Body of pancreas (tissue), 4 donors: Measurements from ENCODE around the gene FAM240A. TPM values are rescaled to one million over a fixed set of nuclear protein-coding genes. Genes with fewer than 3 reads are reported as not detected.
A peak's percentile ranks its signal among the peaks of the same experiment; 100 is the strongest.

ENCODE experiments used
- ATAC-seq: fragments of 150-250 bp; one replicate; pipeline ENCODE4 v1.9.1; 2016
- DNase-seq, 4 donors: peaks; one replicate each; pipeline ENCODE4 v3.0.0-alpha.2; 2019
- H3K27ac ChIP-seq, 4 donors: fragments of 200-600 bp; sonication (generic); 1 replicate in 3 of 4; 2 replicates in 1 of 4; pipeline versions ENCODE4 v1.5.1 to v1.6.1; 2016 to 2019; ENCODE audit warnings: mild to moderate bottlenecking in 1 of 4, mixed read lengths in 1 of 4, moderate library complexity in 1 of 4
- H3K27me3 ChIP-seq, 2 donors: fragments of 200-600 bp; sonication (generic); one replicate each; pipeline ENCODE4 v1.6.0; 2016; ENCODE audit warnings: mild to moderate bottlenecking in 1 of 2
- H3K36me3 ChIP-seq, 2 donors: fragments of 200-600 bp; sonication (generic); replicated peaks in 1 of 2; 2 replicates each; pipeline ENCODE4 v1.5.1; 2016; ENCODE audit warnings: low read depth in 2 of 2; ENCODE audit not compliant: insufficient read depth in 1 of 2
- H3K4me1 ChIP-seq: fragments of 200-600 bp; sonication (generic); one replicate; pipeline ENCODE4 v1.6.0; 2016
- H3K4me3 ChIP-seq, 2 donors: fragments of 200-600 bp; sonication (generic); 1 replicate in 1 of 2; 2 replicates in 1 of 2; pipeline ENCODE4 v1.5.1; 2016 to 2019
- H3K9me3 ChIP-seq, 3 donors: fragments of 200-600 bp; sonication (generic); 1 replicate in 2 of 3; 2 replicates in 1 of 3; pipeline ENCODE4 v1.5.1; 2016
- CTCF ChIP-seq, 7 experiments: fragments of 450-650 bp in 4 of 7; fragments of 200-600 bp in 3 of 7; sonication (generic) in 3 of 7; IDR thresholded peaks; one replicate each; pipeline ENCODE4 v1.5.1; 2016 to 2019; ENCODE audit warnings: antibody characterized with exemption in 7 of 7
- POLR2A ChIP-seq, 3 donors: fragments of 450-650 bp; IDR thresholded peaks; one replicate each; pipeline ENCODE4 v1.6.1; 2016; ENCODE audit warnings: antibody characterized with exemption in 3 of 3, mild to moderate bottlenecking in 2 of 3
- WGBS, 2 donors: methylation state at CpG; one replicate each; pipeline ENCODE4 v1.1.5; 2017; 5-methylcytosine and 5-hydroxymethylcytosine counted together
- intact Hi-C: fragments of 100-400 bp; cut with DNase I; formaldehyde crosslinking; loops from one replicate; pipeline ENCODE4 v1.15.1; 2023
- total RNA-seq, 2 donors: library from RNA; depleted of rRNA; stranded (reverse); fragments of >200 nt; gene quantifications; one replicate each; pipeline ENCODE4 v1.1.0, GENCODE V29; 2016

Gene FAM240A
- total RNA-seq, 2 donors from 2014 or later, result not detected

GRCh38 chr3:46670000-46670890 is 57.9 kb downstream of the FAM240A start:
- DNase-seq, result peak in 3 of 4 donors; percentile 1 to 3 (median 2)
- no peak for ATAC-seq
- no peaks in the 10 kb centered on the region for H3K36me3 ChIP-seq
- no peak overlapping the region for H3K4me3 ChIP-seq
- no peaks in the 10 kb centered on the region for H3K9me3 ChIP-seq
- TF ChIP-seq POLR2A (IDR thresholded peaks at IDR 0.05) (no peak), CTCF (IDR thresholded peaks at IDR 0.05) (no peak)
- H3K27me3 ChIP-seq, result no peaks in the 10 kb centered on the region
- intact Hi-C loops, result no loop called here
- WGBS, 2 donors, result 81 to 82% methylated on average over 12 to 17 of the region's 17 CpGs
- H3K27ac ChIP-seq, result no peak overlapping the region
- peaks cover 15% of the 10 kb centered on the region for H3K4me1 ChIP-seq

GRCh38 chr3:46670891-46671427 is 58.6 kb downstream of the FAM240A start:
- peak in 3 of 4 donors; percentile 1 to 8 (median 7) for DNase-seq
- 100% methylated on average over 4 of the region's 4 CpGs for WGBS, 2 donors

GRCh38 chr3:46671541-46672348 is 59.4 kb downstream of the FAM240A start:
- DNase-seq (peak; percentile 1 to 11 (median 6)), ATAC-seq (no peak)
- Histone ChIP-seq H3K27me3 (no peaks in the 10 kb centered on the region), H3K27ac (no peak overlapping the region), H3K9me3 (no peaks in the 10 kb centered on the region), H3K4me3 (no peak overlapping the region), H3K4me1 (peaks cover 3% of the 10 kb centered on the region), H3K36me3 (no peaks in the 10 kb centered on the region)
- WGBS, 2 donors, result 85 to 96% methylated on average over 18 to 20 of the region's 25 CpGs
- intact Hi-C loops, result no loop called here
- TF ChIP-seq POLR2A (IDR thresholded peaks at IDR 0.05), result no peak
- no peak for TF ChIP-seq CTCF (IDR thresholded peaks at IDR 0.05)

More at GRCh38 chr3:46670891-46671427, 58.6 kb downstream of the FAM240A start:
- Histone ChIP-seq H3K4me1 (peaks cover 11% of the 10 kb centered on the region), H3K27me3 (no peaks in the 10 kb centered on the region), H3K4me3 (no peak overlapping the region), H3K27ac (no peak overlapping the region), H3K36me3 (no peaks in the 10 kb centered on the region), H3K9me3 (no peaks in the 10 kb centered on the region)
- no peak for TF ChIP-seq POLR2A (IDR thresholded peaks at IDR 0.05)
- no peak for TF ChIP-seq CTCF (IDR thresholded peaks at IDR 0.05)
- intact Hi-C loops, result no loop called here
- ATAC-seq, result no peak

GRCh38 chr3:46672349-46672695 is 60.0 kb downstream of the FAM240A start:
- Histone ChIP-seq H3K36me3 (no peaks in the 10 kb centered on the region), H3K9me3 (no peaks in the 10 kb centered on the region), H3K4me1 (no peaks in the 10 kb centered on the region), H3K27me3 (no peaks in the 10 kb centered on the region), H3K27ac (no peak overlapping the region), H3K4me3 (no peak overlapping the region)
- WGBS, 2 donors, result 89 to 92% methylated on average over 6 of the region's 6 CpGs
- no peak for ATAC-seq
- TF ChIP-seq POLR2A (IDR thresholded peaks at IDR 0.05), result no peak
- peak in 2 of 4 donors; percentile 0 to 7 for DNase-seq
- intact Hi-C loops, result no loop called here
